HG03460 (cell line): ENCODE data around the gene BOC.

Experiments
- ATAC-seq: cut with Tn5 transposase; IDR thresholded peaks from one replicate; pipeline ENCODE4 v1.9.1; 2021; ENCODE audit not compliant: unreplicated experiment

BOC gene

GRCh38 chr3:113223475-113224281 is 12.3 kb downstream of the BOC start:
- ATAC-seq = no peak

DNA sequence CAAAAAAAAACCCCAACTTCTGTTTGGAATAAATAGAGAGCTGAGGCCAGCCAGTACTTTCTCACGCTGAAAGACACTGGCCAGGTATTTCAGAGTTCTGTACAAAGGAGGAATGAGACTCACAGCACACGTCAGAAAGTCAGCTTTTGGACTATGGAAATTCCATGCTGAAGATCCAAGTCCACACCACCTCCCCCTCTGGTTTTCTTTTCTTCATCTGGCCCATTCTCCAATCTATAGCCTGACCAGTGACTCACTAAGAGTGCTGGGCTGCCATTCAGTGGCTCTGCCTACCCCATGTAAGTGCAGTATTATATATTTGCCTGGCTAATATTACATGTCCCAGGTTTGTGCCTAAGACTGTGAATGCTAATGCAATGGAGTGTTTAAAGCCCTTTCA is 13.9 kb downstream of the BOC start:
- ATAC-seq = no peak

DNA sequence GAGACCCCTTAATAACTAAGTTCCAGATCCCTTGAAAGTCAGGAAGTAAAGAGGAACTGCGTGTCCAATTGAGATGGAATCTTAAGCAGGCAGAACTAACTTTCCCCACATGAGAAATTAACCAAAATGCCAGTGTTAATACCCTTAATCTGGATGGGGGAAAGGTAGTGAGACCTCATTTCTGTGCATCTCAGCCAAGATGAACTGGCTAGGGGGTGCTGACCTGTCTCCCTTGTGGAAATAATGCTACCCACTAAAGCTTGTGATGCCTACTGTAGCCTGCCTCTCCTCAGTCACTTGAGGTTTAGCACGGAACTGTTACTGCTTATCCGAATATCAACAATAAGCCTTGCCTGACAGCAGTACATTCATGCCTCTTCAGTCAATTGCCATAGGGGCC is 15.1 kb downstream of the BOC start:
- ATAC-seq = no peak

DNA sequence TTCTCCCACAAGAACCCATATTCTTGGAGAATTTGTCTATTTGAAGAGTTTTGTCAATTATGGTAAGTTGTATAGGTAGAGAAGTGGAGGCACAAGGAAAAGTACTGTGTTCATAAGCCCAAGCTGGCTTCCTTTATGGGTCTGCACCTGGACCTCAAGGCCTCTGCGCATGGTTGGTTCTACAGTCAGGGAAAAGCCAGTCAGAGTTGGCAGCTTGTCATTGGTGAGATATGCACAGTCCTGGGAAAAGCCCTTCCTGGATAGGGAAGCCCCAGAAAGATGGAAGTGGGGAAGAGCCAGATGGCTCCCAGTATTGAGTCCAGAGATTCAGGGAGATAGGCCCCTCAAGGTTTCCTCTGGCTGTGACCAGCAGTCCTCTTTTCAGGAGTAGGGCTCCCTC is 15.8 kb downstream of the BOC start:
- ATAC-seq = no peak

GRCh38 chr3:113228498-113229286 is 17.3 kb downstream of the BOC start:
- ATAC-seq = no peak

GRCh38 chr3:113231391-113231790 is 20.0 kb downstream of the BOC start:
- ATAC-seq = no peak

DNA sequence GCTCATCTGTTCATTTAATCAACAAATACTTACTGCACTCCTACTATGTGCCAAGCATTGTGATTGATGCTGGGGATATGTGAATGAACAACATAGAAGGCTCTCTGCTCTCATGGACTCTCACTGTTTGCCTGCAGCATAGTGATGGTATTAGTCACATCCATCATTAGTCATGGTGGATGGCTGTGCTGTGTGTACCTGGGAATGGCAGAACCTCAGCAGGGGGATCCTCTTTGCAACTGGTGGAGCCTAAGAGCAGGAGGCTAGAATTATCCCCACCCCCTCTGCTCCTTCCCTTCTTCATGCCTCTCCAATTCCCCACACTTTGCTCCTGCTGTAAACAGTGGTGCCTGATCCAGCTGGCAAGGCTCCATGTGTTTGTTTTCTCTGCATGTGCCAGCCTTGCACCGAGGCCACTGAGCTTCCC is 20.5 kb downstream of the BOC start:
- no peak for ATAC-seq

DNA sequence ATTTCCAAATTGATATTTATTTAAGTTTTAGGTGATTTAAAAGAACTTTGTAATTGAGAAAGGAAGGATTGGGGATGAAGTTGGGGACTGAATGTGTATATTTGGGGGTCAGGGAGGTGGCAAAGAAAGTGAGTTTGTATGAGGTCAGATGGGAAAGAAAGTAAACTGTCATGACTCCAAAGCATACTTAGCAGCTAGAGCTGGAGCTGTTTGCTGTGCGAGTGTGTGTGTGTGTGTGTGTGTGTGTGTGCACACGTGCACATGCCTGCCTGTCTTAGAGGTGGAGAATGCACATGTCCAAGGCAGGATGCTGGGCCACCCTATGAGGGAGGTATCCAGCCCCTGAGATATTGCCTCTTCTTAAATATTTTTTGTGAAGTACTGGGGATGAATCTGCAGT is 21.0 kb downstream of the BOC start:
- ATAC-seq = no peak

GRCh38 chr3:113233497-113233896 is 22.1 kb downstream of the BOC start:
- no peak for ATAC-seq

DNA sequence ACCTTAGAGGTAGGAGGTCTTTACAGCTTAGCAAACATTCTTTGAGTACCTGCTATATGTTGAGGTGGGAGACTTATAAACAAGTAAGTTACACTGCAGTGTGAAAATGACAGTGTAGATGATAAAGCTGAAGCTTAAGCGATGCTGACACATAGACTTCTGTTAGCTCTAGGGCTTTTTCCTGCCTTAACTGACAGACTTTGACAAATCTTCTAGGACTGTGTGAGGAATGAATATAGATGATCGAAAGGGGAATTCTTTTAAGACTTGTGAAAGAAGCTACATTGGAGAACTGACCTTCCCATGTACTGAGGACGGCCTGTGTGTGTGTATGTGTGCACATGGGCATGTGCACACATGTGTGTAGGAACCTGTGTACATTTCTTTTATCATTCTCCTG is 22.7 kb downstream of the BOC start:
- ATAC-seq = no peak

DNA sequence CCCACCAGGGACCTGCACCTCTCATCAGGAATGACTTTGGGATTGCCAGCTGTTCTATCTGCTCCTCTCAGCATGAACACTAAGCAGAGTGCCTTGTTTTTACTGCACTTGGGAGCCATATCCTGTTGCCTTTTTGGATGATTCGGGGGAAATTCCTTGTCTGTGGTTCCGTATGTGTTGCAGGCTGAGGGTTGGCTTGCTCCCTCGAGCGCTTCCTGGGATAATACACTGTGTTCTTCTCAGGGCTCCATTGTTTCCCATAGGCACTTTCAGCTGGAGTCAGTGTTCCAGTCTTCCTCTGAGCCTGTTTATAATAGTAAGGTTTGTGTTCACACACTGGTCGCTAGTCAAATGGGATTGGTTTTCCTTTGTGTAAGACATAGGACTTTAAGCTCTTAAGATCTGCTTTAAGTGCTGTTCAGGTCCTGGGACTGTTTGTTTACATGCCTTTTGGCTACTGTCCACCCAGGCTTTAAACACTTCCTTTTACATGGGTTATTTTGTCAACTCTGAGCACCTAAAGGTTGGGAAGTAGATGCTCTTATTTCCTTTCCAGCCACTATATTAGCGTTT is 23.4 kb downstream of the BOC start:
- ATAC-seq = no peak

GRCh38 chr3:113238503-113238902 is 27.1 kb downstream of the BOC start:
- no peak for ATAC-seq

DNA sequence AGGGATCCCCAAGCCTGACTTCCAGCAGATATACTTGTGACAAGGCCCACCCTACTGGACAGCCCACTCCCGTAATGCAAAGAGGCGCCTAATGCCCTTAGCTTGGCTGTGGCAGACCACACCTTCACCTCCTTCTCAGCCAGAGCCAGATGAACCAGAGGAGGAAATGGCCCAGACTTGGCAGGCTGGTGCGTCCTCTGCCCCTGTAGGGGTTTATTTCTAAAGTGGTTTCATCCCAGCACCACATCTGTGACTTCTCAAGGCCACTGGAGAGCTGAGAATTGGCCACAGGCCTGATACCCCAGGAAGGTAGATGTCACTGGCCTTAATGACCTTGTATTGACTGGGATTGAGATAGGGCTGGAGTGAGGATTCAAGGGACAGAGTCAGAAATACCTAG is 29.5 kb downstream of the BOC start:
- ATAC-seq = no peak

DNA sequence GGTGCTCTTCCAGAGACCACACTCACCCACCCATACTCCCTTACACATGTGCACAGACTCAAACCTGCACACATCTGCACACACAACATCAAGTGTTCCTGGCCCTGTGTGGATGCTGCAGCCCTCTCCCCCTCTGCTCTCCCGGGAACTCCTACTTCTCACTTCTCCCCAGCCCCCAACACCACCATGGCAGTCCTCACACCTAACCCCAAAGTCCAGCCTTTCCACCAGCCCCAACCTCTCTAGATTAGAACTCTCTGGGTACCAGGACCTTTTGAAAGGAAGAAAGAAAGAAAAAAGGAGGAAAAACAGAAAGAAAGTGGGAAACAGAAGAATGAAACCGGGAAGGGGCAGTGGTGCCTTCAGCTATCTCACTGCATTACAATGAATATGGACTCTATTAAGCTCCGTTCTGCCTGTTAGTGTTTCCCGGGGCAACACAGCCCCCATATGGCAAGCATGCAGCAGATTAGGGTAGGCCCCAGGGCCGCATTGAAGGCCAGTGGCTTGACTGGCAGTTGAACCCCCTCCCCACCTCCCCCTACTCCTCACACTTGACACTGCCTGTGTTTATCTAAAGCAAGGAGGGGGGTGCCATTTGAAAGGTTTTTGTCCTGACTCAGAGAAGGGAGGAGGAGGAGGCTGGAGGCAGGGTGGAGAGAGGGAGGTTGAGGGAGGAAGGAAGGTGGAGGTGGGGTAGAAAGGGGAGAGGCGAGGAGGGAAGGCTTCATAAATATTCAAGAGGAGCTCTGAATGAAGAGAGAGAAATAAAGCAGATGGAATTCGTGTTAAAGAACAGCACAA is 30.1 kb downstream of the BOC start:
- ATAC-seq = no peak

- no peak for ATAC-seq
Measured at GRCh38 chr3:113242096-113242581, 30.8 kb downstream of the BOC start.

- no peak for ATAC-seq
Measured at GRCh38 chr3:113243071-113243470, 31.7 kb downstream of the BOC start.

GRCh38 chr3:113243846-113244245 is 32.5 kb downstream of the BOC start:
- no peak for ATAC-seq

GRCh38 chr3:113245761-113246161 is 34.4 kb downstream of the BOC start:
- no peak for ATAC-seq

- ATAC-seq = no peak
Measured at GRCh38 chr3:113247068-113247467, 35.7 kb downstream of the BOC start.

GRCh38 chr3:113247675-113248458 is 36.5 kb downstream of the BOC start:
- ATAC-seq = no peak
